HG03097 (cell line): ENCODE measurements around the gene CHAC1.
"Not testable (repeated sequence)": the region's sequence is repeated elsewhere in the genome, so short reads cannot be mapped to it uniquely, and the experiment has no call there.

Experiments used
- ATAC-seq: cut with Tn5 transposase; IDR thresholded peaks from one replicate; pipeline ENCODE4 v1.9.1; 2021; ENCODE audit not compliant: unreplicated experiment, low FRiP score

CHAC1 gene

DNA sequence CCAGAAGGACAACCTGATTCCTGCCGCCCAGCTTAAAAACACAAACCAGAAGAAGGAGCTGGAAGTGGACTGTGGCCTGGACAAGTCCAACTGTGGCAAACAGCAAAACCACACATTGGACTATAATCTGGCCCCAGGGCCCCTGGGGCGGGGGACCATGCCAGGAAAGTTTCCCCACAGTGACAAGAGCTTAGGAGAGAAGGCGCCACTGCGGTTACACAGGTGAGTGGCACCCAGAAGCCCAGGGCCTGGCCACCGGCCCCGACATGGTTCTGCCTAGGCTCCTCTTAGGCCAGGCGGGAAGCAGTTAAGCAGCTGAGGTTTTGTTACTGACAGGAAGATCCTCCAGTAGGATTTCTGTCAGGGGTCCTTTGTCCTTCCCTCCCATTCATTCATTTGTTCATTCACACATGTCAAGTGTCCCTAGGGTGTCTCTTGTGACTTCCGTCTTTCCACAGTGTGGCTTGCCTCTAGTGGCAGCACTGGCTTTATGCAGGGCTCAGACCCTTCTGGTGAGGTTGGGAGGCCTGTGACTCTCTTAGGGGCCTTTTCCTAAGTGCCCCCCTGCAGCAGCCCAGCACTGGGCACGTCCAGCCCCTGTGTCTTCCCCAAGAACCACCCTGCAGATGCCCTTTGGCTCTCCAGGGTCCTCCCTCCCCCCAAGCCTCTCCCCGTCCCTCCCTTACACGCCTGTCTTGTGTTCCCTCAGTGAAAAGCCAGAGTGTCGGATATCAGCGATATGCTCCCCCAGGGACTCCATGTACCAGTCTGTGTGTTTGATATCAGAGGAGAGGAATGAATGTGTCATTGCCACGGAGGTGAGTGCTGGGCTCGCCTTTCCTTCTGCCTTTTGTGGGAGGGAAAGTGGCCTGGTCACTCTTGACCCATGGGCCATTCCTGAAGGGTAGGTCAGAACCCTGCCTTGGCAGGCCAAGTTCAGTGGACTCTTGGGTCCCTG, 16.3 kb upstream of the CHAC1 start:
- no peak for ATAC-seq

DNA sequence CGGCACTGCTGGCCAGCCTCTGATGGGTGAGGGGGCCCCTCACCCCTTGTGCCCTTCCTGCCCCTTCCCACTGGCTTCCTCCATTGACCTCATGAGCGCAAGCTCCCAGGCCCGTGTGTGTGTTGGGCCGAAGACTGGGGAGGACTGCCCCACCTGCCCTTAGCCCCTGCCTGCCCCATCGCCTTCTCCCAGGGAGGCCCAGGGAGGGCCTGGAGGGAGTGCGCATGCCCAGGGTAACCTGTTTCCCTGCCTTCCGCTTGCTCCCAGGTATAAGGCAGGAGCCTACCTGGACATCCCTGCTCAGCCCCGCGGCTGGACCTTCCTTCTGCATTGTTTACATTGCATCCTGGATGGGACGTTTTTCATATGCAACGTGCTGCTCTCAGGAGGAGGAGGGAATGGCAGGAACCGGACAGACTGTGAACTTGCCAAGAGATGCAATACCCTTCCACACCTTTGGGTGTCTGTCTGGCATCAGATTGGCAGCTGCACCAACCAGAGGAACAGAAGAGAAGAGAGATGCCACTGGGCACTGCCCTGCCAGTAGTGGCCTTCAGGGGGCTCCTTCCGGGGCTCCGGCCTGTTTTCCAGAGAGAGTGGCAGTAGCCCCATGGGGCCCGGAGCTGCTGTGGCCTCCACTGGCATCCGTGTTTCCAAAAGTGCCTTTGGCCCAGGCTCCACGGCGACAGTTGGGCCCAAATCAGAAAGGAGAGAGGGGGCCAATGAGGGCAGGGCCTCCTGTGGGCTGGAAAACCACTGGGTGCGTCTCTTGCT, 15.3 kb upstream of the CHAC1 start:
- no peak for ATAC-seq

DNA sequence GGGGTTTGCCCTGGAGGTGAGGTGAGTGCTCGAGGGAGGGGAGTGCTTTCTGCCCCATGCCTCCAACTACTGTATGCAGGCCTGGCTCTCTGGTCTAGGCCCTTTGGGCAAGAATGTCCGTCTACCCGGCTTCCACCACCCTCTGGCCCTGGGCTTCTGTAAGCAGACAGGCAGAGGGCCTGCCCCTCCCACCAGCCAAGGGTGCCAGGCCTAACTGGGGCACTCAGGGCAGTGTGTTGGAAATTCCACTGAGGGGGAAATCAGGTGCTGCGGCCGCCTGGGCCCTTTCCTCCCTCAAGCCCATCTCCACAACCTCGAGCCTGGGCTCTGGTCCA, 14.8 kb upstream of the CHAC1 start:
- no peak for ATAC-seq

DNA sequence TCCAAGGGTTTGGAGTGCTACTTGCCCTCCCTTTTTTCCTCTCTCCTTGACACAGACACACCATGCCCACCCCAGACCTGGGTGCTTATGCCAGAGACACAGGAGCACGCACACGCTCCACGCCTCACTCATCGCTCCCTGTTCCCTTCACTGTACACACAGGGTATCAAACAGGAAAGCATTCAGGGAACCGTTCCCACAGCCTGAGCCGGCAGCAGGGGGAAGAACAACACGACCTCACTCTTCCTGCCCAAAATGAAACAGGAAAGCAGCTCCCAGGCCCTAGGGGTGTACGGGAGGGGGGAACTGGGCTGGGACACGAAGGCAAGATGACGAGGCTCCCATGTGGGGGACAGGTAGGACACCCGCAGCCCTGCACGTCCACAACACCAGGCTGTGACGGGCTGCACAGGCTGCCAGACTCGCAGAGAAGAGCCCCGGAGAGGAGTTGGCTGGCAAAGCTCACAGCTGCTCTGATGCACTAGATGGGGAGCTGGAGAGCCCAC, 12.9 kb upstream of the CHAC1 start:
- no peak for ATAC-seq

DNA sequence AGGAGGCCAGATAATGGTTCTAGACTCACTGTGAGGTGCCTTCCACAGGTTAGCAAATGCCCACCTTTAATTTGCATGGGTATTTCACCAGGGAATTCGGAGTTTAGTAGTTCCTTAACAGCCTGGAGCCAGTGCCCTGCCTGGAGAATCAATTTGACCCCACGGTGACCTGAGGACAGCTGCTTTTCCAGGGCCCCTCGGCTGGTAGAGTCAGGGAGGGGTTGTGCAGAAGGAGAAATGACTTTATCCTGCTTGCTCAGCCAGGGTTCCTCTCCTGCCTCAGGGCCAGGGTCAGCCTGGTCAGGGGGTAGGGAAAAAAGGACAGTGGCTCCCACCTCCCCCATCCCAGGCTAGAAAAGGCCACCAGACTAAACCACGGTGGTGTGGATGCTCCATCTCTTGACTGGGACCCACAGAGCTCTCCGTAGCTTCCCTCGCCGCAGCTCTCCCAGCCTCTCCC, 12.2 kb upstream of the CHAC1 start:
- peak; percentile 4 for ATAC-seq

DNA sequence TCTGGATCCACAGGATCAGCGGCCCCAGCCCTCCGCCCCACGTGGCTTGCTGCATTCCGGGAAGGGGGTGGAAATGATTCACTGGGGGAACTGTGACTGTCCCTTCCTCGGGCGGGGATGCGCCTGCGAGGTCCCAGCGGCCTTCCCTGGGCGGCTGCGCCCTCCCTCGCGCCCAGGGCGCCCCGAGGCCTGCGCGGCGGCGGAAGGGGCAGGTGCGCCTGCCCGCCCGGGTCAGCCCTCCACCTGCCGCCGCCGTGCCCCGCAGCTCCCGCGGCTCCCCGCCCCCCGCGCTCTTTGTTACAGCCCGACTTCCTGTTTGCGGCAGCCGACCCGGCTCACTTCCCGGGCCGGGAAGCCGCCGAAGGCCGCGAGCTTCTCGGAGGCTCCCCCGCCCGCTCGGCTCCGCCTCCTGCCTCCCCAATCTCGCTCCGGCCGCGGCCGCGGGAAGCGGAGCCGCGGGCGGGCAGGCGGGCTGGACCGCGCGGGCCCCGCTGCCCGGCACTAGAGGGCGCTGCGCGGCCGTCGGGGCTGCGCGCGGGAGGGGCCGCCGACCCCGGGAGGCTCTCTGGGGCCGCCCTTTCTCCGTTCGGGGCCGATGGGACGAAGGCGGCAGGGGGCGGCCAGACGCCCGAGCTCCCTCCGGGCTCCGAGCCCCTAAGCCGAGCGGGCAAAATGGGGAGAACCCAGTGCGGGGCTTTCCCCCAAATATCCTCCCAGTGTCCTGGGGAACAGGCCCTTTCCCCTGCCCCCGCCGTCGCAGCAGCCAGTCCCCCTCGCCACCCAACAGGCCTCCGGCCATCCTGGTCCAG, 11.5 kb upstream of the CHAC1 start:
- peak; percentile 53 for ATAC-seq

DNA sequence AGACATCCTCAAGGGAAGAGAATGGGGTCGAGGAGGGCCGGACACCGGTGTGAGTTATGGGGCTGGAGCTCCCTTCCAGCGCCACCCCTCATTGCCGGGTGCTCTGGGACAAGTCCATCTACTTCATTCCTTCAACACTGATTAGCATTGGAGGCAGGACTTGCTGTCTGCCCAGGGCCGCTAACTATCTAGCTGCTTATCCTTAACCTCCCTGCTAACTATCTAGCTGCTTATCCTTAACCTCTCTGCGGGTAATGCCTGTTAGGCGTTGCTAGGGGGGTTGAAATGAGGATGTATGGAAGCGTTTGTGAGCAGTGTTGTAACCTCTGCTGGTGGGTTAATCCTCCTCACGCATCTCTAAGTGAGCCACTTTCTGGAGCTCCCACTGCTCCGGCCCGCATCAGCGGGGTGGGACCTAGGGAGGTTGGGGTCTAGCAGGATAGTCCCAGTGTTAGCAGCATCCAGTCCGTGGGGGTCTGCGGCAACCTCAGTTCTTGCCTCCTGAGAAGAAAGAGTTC, 10.9 kb upstream of the CHAC1 start:
- ATAC-seq: no peak

DNA sequence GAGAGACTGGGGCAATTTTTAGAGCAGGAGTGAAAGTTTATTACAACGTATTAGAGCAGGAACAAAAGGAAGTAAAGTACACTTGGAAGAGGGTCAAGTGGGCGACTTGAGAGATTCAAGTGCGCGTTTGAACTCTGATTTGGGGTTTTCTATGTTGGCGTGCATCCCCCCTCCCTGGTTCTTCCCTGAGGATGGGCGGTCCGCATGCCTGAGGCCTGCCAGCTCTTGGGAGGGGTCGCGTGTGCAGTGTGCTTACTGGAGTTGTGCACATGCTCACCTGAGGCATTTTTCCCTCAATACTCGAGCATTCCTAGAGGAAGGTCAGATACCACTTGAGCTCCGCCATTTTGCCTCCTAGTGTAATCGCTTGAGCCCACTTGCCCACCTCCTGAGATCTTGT, 10.4 kb upstream of the CHAC1 start:
- ATAC-seq: no peak

DNA sequence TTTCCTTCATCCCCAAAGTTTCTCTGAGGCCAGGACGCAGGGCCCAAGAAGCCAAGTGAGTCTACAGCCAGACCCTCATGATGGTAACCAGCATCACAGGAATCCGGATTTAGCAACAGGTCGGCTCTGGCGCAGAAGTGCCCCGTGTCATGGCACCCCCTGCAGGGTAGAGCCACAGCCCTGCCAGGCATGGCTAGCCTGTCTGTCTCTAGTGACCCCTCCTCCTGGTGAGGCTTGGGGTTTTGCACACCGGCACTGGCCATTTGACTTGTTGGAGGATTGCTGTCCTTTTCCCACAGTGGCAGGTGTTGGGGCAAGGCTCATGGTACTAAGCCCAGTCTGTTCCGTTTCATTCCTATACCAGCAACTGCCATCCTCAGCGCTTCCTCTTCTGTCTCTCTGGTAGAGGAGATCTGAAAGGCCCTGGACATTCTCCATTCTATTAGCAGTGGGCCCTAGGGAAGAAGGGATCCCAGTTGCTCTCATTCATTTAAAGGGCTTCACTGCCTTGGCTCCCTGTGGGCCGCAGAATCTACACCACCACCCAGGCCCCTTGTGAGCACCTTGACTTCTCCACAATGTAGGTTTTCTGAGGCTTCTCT, 9.4 kb upstream of the CHAC1 start:
- no peak for ATAC-seq

DNA sequence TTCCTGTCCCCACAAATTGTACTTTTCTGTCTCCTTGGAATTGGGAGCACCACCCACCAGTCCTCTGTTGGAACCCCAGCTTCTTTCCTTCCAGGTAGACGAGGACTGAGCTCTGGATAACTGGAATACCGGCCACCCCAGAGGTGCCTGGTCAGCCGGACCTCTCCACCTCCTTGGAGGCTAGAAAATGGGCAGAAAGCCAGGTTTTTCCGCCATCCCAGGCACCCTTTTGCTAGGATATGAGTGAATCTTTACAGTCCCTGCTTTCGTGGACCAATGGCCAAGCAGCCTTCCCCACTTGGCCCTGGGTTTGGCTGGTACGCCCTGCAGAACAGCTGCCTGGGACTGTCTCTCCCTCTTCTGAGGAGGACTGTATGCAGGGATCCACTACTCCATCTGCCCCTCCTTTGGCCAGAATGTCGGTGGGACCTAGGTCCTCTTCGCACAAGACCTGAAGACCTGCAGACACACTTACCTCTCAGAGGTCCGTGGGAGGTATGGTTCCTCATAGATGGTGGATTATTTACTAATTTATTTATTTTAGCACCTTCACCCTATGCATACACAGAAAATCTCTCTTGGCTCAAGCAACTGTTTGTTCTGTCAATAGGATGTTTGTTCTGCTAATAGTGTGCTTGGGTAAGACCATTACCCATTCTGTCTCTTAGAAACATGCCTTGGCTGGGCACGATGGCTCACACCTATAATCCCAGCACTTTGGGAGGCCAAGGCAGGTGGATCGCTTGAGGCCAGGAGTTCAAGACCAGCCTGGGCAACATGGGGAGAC, 8.6 kb upstream of the CHAC1 start:
- no peak for ATAC-seq

DNA sequence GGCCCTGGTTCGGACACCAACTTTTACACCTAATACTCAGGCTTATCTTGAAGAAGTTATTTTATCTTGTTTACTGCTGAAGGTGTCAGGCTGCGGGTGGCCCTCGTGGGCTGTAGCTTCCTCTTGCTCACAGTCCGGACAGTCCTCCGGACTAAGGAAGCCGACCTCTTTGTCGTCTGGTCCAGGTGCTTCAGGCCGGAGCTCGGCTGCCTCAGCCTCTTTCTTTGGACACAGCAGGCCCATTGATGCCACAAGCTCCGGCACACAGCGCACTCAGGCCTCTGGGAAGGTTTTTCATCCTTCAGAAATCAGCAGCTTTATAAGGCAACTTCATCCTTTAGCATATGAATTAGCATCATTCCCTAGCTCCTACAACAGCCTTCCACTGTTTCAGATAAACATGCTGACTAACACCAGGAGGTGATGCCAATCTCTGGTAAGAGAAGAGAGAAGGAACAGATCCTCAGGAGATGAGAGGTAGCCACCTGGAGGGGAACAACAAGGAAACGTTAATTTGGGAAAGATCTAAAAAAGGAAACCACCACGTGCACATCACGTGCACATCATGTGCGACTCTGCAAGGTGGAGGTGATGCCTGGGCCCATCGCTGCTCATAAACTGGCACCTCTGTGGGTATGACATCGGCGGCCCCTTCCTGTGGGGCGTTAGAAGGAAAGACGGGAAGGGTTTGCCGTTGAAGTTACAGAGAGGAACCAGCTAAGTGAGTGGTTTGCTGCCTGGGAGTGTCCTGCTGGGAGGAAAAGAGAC, 4.4 kb upstream of the CHAC1 start:
- ATAC-seq: no peak

DNA sequence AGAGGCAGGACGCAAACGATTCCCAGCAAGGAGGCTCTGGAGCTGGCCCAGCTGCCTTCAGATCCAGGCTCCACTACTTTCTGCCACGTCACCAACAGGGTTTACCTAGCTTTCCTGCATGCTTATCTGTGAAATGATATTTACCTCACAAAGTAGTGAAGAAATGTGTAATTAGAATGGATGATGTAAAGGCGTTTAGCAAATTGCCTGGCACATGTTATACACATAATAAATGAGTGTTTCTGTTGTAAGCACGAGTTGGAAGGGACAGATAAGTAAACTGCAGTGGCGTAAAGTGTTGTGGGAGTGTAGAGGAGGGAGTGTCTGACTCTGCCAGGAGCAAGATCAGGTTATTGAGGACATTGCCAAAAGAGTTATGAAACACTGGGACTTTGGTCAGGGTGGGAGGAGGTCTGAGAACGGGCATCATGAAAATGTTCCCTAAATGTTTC, 3.5 kb upstream of the CHAC1 start:
- no peak for ATAC-seq

DNA sequence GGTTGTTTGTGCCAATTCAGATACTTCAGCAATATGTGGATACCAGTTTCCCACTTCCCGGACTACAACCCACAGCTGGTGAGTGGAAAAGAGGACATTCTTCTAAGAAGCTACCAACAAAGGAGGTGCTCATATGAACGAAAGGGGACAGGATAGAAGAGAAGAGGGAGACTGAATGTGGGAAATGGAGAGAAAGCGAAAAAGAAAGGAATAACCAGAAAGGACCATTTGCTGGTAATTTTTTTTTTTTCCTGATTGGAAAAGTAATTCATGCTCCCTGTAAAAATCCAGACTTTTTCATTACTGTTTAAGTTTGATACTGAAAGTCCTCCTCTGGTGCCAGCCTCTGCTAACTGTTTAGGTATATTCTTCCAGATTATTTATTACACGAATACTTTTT, 1.5 kb upstream of the CHAC1 start:
- no peak for ATAC-seq

DNA sequence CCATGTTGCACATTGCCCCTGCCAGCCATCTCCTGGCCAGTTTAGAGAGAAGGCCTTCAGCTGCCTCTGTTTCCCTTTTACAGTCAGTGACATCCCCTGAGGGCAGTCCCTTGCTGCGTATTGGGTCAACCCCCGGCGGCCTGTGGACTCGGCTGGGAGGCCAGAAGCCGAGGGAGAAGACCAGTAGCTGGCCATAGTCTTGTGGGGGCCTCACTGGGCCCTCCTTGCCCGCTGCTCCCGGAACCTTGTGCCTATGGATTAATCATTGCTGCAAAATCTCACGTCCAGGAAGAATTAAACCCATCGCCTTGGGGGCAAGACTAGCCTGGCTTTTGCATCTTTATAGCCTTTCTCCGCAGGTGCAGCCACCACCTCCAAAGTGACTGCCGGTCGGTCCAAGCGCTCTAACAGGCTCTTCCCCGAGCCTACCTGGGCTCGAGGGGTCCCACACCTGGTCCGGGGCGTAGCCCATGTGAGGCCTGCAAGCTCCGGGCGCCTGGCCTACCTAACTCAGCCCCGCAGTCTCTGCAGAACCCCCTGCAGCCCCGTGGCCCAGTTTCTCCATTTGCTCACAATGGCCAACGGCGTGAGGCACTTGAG, 870 bp upstream of the CHAC1 start:
- ATAC-seq: no peak

DNA sequence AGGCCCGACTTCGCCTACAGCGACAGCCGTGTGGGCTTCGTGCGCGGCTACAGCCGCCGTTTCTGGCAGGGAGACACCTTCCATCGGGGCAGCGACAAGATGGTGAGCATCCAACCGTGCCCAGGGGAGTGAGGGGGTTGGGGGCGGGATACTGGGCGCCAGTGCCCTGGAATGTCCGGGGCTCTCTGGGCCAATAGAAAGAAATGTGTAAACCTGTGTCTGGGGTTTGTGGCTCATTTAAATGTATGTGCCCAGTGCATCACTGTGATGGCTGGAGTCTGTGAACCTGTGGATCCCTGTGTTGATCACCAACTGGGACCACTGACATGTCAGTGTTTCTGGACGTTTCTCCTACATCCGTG, 423 bp downstream of the CHAC1 start:
- no peak for ATAC-seq

DNA sequence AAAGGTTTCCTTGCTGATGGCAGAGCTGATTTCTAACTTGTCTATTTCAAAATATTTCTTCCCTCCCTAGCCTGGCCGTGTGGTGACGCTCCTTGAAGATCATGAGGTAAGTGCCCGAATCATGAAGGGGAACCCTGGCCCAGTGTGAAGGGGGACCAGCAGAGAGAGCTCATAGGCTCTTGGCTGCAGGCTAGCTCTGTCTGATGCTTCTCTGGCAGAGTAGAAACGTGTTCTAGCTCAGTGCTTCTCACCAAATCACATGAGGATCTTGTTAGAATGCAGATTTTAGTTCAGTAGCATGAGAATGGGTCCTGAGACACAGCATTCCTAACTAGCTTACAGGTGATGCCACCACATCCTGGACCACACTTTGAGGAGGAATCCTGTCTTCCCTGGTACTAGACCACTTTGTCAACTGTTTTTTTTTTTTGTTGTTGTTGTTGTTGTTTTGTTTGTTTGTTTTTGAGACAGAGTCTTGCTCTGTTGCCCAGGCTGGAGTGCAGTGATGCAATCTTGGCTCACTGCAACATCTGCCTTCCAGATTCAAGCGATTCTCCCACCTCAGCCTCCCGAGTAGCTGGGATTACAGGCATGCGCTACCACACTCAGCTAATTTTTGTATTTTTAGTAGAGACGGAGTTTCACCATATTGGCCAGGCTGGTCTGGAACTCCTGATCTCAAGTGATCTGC, 1.0 kb downstream of the CHAC1 start:
- not testable (repeated sequence) for ATAC-seq

DNA sequence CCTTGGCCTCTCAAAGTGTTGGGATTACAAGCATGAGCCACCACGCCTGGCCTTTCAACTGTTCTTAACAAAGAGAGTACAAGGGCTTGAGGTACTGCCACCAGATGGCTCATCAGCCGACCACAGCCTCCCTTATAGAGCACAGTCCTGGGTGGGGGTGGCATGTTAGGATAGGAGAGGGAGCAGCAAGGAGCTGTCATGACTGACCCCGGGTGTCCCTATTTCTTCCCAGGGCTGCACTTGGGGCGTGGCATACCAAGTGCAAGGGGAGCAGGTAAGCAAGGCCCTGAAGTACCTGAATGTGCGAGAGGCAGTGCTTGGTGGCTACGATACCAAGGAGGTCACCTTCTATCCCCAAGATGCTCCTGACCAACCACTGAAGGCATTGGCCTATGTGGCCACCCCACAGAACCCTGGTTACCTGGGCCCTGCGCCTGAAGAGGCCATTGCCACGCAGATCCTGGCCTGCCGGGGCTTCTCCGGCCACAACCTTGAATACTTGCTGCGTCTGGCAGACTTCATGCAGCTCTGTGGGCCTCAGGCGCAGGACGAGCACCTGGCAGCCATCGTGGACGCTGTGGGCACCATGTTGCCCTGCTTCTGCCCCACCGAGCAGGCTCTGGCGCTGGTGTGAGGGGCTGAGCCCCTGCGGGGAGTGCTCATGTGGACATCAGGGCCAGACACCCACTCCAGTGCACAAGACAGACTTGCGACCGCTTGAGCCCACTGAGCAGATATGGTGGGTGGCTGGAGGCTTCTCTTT, 2.1 kb downstream of the CHAC1 start:
- no peak for ATAC-seq
